ENCODE measurements around the gene IL34. TPM values are rescaled to one million over a fixed set of nuclear protein-coding genes. Genes with fewer than 3 reads are reported as not detected.

Gene IL34
- total RNA-seq, 2 donors from 2014 or later = 0.39 to 2.2 TPM

DNA sequence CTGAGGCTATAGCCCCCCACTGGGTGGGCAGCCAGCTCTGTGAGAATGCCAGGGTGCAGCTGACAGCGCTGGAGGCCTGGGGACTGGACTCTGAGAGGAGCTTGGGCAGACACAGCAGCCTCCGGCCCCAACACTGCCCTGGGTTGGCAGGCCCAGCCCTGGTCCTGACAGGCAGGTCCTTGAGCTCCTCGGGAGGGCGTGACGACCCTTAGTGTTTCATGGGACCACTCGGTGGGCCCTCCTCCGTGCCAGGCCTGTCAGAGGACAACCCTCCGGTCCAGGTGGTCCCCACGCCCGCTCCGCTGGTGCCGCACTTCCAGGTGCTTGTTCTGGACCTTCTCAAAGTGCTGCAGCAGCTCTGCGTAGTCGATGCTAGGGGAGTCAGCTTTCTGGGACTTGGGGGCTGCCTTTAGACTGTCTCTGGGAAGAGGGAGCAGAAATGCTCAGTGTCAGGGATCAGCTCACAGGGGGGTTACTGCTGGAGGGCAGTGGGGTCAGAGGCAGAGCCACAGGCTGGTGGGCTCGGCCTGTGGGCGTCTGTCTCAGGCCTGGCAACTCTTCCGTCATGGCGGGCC lies 41.4 kb downstream of the IL34 start:
- Histone ChIP-seq H3K27me3 (no peaks in the 10 kb centered on the region), H3K9me3 (no peaks in the 10 kb centered on the region), H3K36me3 (no peaks in the 10 kb centered on the region), H3K4me1 (peaks cover 0 to 92% of the 10 kb centered on the region in 2 donors), H3K4me3 (no peak overlapping the region), H3K27ac (peak overlapping the region; percentile 85 to 93)
- TF ChIP-seq, protein P1, sequence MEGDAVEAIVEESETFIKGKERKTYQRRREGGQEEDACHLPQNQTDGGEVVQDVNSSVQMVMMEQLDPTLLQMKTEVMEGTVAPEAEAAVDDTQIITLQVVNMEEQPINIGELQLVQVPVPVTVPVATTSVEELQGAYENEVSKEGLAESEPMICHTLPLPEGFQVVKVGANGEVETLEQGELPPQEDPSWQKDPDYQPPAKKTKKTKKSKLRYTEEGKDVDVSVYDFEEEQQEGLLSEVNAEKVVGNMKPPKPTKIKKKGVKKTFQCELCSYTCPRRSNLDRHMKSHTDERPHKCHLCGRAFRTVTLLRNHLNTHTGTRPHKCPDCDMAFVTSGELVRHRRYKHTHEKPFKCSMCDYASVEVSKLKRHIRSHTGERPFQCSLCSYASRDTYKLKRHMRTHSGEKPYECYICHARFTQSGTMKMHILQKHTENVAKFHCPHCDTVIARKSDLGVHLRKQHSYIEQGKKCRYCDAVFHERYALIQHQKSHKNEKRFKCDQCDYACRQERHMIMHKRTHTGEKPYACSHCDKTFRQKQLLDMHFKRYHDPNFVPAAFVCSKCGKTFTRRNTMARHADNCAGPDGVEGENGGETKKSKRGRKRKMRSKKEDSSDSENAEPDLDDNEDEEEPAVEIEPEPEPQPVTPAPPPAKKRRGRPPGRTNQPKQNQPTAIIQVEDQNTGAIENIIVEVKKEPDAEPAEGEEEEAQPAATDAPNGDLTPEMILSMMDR (IDR thresholded peaks at IDR 0.05) = no peak
- DNase-seq (ENCODE audit: low spot score) = no peak

DNA sequence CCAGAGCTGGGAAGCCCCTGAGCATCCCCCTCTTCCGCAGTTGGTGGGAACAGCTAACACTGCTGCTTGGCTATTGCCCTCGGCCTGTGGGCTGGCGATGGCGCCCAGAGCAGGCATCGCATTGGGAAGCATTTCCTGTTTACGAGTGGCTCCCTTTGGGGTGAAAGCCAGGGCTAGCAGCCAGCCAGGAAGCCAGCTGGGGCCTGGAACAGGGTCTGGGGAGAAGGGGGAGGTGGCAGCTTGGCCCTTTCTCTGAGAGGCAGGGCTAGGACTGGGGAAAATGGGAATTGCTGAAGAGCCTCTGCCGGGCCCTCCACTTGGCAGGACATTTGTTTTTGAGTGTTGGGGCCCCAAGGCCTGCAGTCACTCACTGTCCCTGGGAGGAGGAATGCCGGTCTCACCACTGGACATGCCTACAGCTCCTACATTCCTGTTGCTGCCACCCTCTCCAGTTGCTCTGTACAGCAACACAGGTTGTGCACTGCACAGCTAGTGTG lies 41.9 kb downstream of the IL34 start:
- Histone ChIP-seq H3K9me3 (no peaks in the 10 kb centered on the region), H3K27me3 (no peaks in the 10 kb centered on the region), H3K36me3 (no peaks in the 10 kb centered on the region), H3K4me3 (no peak overlapping the region), H3K27ac (peak overlapping the region; percentile 85 to 93), H3K4me1 (peaks cover 0 to 92% of the 10 kb centered on the region in 2 donors)
- TF ChIP-seq, protein P1 (IDR thresholded peaks at IDR 0.05) = no peak
- no peak for DNase-seq (ENCODE audit: low spot score)

DNA sequence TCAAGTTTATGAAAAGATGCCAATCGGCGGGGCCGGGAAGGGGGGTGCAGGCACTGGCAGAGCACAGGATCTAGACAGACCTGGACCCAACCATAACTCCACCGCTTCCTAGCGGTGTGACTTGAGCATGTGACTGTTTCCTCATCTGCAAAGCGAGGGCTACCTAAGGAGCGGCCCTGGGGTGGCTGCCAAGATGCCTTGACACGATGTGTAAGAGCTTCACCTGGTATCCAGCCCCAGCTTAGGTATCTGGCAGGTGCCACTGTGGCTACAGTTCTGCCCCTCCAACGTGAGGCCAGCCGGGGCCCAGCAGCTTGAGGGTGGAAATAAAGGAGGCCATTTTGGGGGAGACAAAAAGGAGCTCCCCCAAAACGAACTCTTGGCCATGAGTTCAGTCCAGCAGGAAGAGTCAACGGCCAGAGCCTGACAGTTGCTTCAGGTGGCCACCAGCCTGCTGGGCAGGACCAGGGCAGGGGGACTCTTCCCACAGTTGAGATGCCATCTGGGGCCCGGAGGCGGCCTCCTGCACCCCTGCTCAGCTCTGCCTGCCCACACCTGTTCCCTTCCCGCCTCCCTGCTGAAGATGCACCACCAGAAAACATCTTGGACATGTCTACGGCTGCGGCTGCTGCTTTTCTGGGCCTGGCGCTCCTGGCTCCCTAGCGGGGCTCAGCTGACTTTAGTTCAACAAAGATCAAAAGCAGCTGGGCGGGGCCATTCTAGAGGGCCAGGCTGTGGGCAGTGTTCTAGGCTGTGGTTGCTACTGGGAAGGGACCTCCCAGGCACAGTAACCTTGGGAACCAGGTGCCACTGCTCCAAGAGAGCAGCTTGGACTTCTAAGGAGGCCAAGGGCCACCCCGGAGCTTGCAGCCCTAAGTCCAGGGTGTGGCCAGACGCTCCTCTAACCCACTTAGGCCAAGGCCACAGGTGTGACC lies 42.9 kb downstream of the IL34 start:
- H3K4me1 ChIP-seq = peaks cover 0 to 92% of the 10 kb centered on the region in 2 donors
- H3K4me3 ChIP-seq = no peak overlapping the region
- no peaks in the 10 kb centered on the region for H3K36me3 ChIP-seq
- DNase-seq (ENCODE audit: low spot score) = no peak
- H3K27me3 ChIP-seq = no peaks in the 10 kb centered on the region
- TF ChIP-seq, protein P1 (IDR thresholded peaks at IDR 0.05) = no peak
- H3K27ac ChIP-seq = peak overlapping the region; percentile 85 to 93
- H3K9me3 ChIP-seq = no peaks in the 10 kb centered on the region

DNA sequence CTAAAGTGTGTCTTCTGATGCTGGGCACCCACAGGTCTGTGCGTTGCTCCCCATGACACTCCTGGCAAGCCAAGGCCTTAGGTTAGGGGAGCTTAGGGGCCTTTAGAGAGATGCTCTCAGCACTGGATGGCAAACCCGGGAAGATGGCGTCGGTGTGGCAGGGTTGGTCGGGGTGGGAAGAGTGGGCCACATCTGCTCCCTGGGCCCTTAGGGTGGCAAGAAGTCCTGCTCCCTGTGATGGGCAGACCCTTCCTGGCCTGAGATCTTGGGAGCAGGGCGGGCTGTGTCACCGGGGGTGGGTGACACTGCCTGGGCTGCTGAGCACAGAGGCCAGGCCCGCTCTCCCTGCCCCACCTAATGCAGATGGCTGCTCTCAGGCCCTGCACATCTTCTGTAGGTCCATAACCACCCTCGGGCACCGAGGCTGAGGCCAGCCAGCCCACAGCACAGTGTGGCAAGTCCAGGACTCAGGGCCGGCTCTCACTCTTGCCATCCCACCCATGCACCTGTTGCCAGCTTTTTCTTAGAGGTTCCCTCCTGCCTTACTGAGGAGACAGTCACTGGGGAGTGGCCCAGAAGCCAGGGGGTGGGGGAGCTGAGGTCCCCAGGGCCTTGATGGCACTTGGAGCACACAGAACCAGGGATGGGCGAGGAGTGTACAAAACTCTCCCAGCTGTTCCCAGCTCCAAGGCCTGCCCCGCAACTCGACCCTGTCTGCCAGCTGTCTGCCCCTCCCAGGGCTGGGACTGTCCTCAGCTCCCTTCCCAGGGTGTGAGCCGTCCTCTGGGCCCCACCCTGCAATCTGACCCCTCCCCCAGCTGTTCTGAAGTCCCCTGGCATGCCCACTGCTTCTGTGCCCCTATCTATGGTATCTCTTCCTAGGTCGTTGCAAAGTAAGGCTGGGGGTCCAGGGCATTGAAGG lies 43.9 kb downstream of the IL34 start:
- Histone ChIP-seq H3K27ac (peak overlapping the region; percentile 85 to 93), H3K4me3 (no peak overlapping the region), H3K36me3 (no peaks in the 10 kb centered on the region), H3K9me3 (no peaks in the 10 kb centered on the region), H3K27me3 (no peaks in the 10 kb centered on the region), H3K4me1 (peaks cover 0 to 92% of the 10 kb centered on the region in 2 donors)
- no peak for DNase-seq (ENCODE audit: low spot score)
- TF ChIP-seq, protein P1 (IDR thresholded peaks at IDR 0.05) = no peak
